Suprapubic skin (tissue), 3 donors: ENCODE data around the gene PAK1.

ENCODE experiments used
- POLR2A ChIP-seq, 2 donors: fragments of 450-650 bp; IDR thresholded peaks; one replicate each; pipeline ENCODE4 v1.6.1; 2017; ENCODE audit warnings: antibody characterized with exemption in 2 of 2, mild to moderate bottlenecking in 2 of 2, moderate library complexity in 2 of 2
- TF ChIP-seq, protein P1 (sequence below), 2 donors: fragments of 200-600 bp in 1 of 2; fragments of 450-650 bp in 1 of 2; sonication (generic) in 1 of 2; IDR thresholded peaks; one replicate each; pipeline ENCODE4 v1.5.1; 2016 to 2019; ENCODE audit warnings: antibody characterized with exemption in 2 of 2, mild to moderate bottlenecking in 1 of 2, moderate library complexity in 1 of 2

DNA sequence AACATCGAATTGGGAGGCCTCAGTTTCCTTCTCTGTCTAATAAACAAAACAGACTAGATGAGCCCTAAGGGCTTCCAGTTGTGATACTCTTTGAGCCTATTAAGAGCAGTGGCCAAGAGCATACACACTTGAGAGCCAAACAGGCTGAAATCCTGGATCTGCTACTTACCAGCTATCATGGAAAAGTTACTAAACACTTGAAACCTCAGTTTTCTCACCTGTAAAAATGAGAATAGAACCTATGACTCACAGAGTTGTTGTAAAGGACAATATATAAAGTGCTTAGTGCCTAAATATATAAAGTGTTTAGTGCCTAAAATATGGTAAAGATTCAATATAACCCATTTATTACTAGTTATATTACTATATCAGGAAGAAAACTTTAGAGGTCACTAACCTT lies 148.7 kb downstream of the PAK1 start:
- TF ChIP-seq, protein P1, sequence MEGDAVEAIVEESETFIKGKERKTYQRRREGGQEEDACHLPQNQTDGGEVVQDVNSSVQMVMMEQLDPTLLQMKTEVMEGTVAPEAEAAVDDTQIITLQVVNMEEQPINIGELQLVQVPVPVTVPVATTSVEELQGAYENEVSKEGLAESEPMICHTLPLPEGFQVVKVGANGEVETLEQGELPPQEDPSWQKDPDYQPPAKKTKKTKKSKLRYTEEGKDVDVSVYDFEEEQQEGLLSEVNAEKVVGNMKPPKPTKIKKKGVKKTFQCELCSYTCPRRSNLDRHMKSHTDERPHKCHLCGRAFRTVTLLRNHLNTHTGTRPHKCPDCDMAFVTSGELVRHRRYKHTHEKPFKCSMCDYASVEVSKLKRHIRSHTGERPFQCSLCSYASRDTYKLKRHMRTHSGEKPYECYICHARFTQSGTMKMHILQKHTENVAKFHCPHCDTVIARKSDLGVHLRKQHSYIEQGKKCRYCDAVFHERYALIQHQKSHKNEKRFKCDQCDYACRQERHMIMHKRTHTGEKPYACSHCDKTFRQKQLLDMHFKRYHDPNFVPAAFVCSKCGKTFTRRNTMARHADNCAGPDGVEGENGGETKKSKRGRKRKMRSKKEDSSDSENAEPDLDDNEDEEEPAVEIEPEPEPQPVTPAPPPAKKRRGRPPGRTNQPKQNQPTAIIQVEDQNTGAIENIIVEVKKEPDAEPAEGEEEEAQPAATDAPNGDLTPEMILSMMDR (IDR thresholded peaks at IDR 0.05): no peak
- TF ChIP-seq POLR2A (IDR thresholded peaks at IDR 0.05): no peak
